K562 (cell line): ENCODE data around the gene CSDE1. TPM values are rescaled to one million over a fixed set of nuclear protein-coding genes. Genes with fewer than 3 reads are reported as not detected.
A peak's percentile ranks its signal among the peaks of the same experiment; 100 is the strongest.

Source experiments
- ARID4B ChIP-seq: sonication (generic); formaldehyde crosslinking; IDR thresholded peaks from 2 replicates; pipeline ENCODE4 v1.8.0; 2022; ENCODE audit warnings: mild to moderate bottlenecking, missing genetic modification reagents
- CEBPG ChIP-seq, 3 experiments: fragments of 200-800 bp in 1 of 3; sonication (Bioruptor generic) in 1 of 3; sonication (generic) in 1 of 3; formaldehyde crosslinking in 1 of 3; IDR thresholded peaks in 2 of 3; conservative IDR thresholded peaks in 1 of 3; 2 replicates each; pipeline versions ENCODE4 v1.6.1 to v1.8.0; 2016 to 2022; ENCODE audit warnings: missing compliant biosample characterization in 2 of 3, missing genetic modification characterization in 2 of 3, mild to moderate bottlenecking in 1 of 3, missing genetic modification reagents in 1 of 3
- ETV5 ChIP-seq: sonication (generic); formaldehyde crosslinking; IDR thresholded peaks from 2 replicates; pipeline ENCODE4 v1.4.0; 2020; ENCODE audit warnings: low read depth, mild to moderate bottlenecking, missing genetic modification reagents
- MEIS2 ChIP-seq: fragments of 450-650 bp; IDR thresholded peaks from 2 replicates; pipeline ENCODE4 v1.6.1; 2014; ENCODE audit warnings: mild to moderate bottlenecking; ENCODE audit not compliant: partially characterized antibody
- NR1H2 ChIP-seq: sonication (generic); formaldehyde crosslinking; IDR thresholded peaks from 2 replicates; pipeline ENCODE4 v1.4.0; 2020; ENCODE audit warnings: mild to moderate bottlenecking, missing genetic modification reagents
- OTX1 ChIP-seq: fragments of 450-650 bp; formaldehyde crosslinking; IDR thresholded peaks from 2 replicates; pipeline ENCODE4 v1.4.0; 2022; ENCODE audit warnings: mild to moderate bottlenecking
- PTBP1 ChIP-seq: fragments of 200-400 bp; formaldehyde crosslinking; IDR thresholded peaks from 2 replicates; pipeline ENCODE4 v1.6.1; 2017; ENCODE audit warnings: low read depth, low read length
- TCF7L2 ChIP-seq: fragments of 150-350 bp; IDR thresholded peaks from 2 replicates; pipeline ENCODE4 v1.6.1; 2016; ENCODE audit warnings: low read depth, mild to moderate bottlenecking, low read length, moderate library complexity
- UBTF ChIP-seq, 2 experiments: IDR thresholded peaks; 2 replicates each; pipeline ENCODE4 v1.6.1; 2012; ENCODE audit warnings: improper control_type of control experiment in 2 of 2, low read depth in 2 of 2, low read length in 2 of 2, borderline replicate concordance in 1 of 2
- ZBTB1 ChIP-seq: sonication (generic); formaldehyde crosslinking; IDR thresholded peaks from 2 replicates; pipeline ENCODE4 v1.8.1; 2023; ENCODE audit warnings: missing genetic modification reagents, low read depth, mild to moderate bottlenecking, borderline replicate concordance
- ZMIZ1 ChIP-seq, 2 experiments: fragments of 150-350 bp in 1 of 2; IDR thresholded peaks; 2 replicates each; pipeline ENCODE4 v1.6.1; 2012 to 2016; ENCODE audit warnings: low read depth in 2 of 2, low read length in 2 of 2, mild to moderate bottlenecking in 1 of 2, moderate library complexity in 1 of 2
- ZNF12 ChIP-seq: sonication (generic); formaldehyde crosslinking; IDR thresholded peaks from 2 replicates; pipeline ENCODE4 v1.4.0; 2020; ENCODE audit warnings: mild to moderate bottlenecking, missing genetic modification reagents
- ZNF395 ChIP-seq: fragments of 200-800 bp; sonication (Bioruptor generic); IDR thresholded peaks from 2 replicates; pipeline ENCODE4 v1.6.1; 2017; ENCODE audit warnings: missing genetic modification characterization, missing compliant biosample characterization
- polyA plus RNA-seq, 8 experiments: library from polyadenylated mRNA; depleted of rRNA in 4 of 8; stranded (reverse) in 5 of 8; unstranded in 3 of 8; fragments of >200 nt; fragmentation: Nextera tagmentation in 2 of 8; fragmentation: Illumina TruSeq in 1 of 8; extraction: Ambion mirVana in 2 of 8; extraction: Trizol in 1 of 8; gene quantifications; 2 replicates each; pipeline versions ENCODE4 v1.2.1 to v1.2.3, GENCODE V29; 2011 to 2014; ENCODE audit warnings: inconsistent platforms in 1 of 8, missing spikeins in 1 of 8
- total RNA-seq, 7 experiments: library from RNA; depleted of rRNA in 6 of 7; stranded (reverse); fragments of >200 nt in 6 of 7; fragmentation: Illumina TruSeq in 2 of 7; extraction: Trizol in 2 of 7; gene quantifications; 2 replicates each; pipeline versions ENCODE4 v1.2.1 to v1.2.3, GENCODE V29; 2011 to 2021; ENCODE audit warnings: low replicate concordance in 1 of 7

The CSDE1 gene
- total and polyA plus RNA-seq, 9 of the 15 experiments (the other 6 are each of a cell fraction or from before 2014, with no cell fraction given) = 174 to 538 (median 403) TPM

GRCh38 chr1:114716304-114717170, 41.2 kb downstream of the CSDE1 start, which contains the start of gene NRAS (continued):
- TF ChIP-seq ZMIZ1 (IDR thresholded peaks at IDR 0.05; ENCODE audit: low read depth in 2 of 2, low read length in 2 of 2) = 0 out of 4 replicates have a peak, but pooled peaks of 1 of the 2 experiments have one; percentile 44
- peak; percentile 94 for TF ChIP-seq ETV5 (CRISPR knock-in tag)
- TF ChIP-seq ARID4B = peak; percentile 96
- no peak for TF ChIP-seq CEBPG (CRISPR knock-in tag; IDR thresholded peaks at IDR 0.05)
- TF ChIP-seq CEBPG (tag; conservative IDR thresholded peaks at IDR 0.05 in 1 of 2, IDR thresholded peaks at IDR 0.05 in 1 of 2) = no peak
- no peak for TF ChIP-seq MEIS2
- 0 out of 2 replicates have a peak, but pooled peaks have one; percentile 30 for TF ChIP-seq PTBP1
- TF ChIP-seq OTX1 (CRISPR knock-in tag) = 0 out of 2 replicates have a peak, but pooled peaks have one; percentile 55
- no peak for TF ChIP-seq NR1H2 (CRISPR knock-in tag)
- no peak for TF ChIP-seq UBTF (IDR thresholded peaks at IDR 0.05; ENCODE audit: borderline replicate concordance in 1 of 2, low read depth in 2 of 2, low read length in 2 of 2)
- no peak for TF ChIP-seq ZNF395 (CRISPR knock-in tag)
- TF ChIP-seq TCF7L2 = peak; percentile 11; the same call in 1 of the 2 replicates
- no peak for TF ChIP-seq ZNF12
- no peak for TF ChIP-seq ZBTB1 (CRISPR knock-in tag)
